Suprapubic skin (tissue), 4 donors: Measurements from ENCODE around the gene PLEKHG3.

Experiments
- CTCF ChIP-seq, 2 donors: fragments of 200-600 bp in 1 of 2; fragments of 450-650 bp in 1 of 2; sonication (generic) in 1 of 2; IDR thresholded peaks; one replicate each; pipeline ENCODE4 v1.5.1; 2016 to 2019; ENCODE audit warnings: antibody characterized with exemption in 2 of 2, mild to moderate bottlenecking in 1 of 2, moderate library complexity in 1 of 2
- EP300 ChIP-seq: sonication (generic); formaldehyde crosslinking; IDR thresholded peaks from one replicate; pipeline ENCODE4 v1.6.1; 2017; ENCODE audit warnings: antibody characterized with exemption
- POLR2A ChIP-seq, 2 donors: fragments of 450-650 bp; IDR thresholded peaks; one replicate each; pipeline ENCODE4 v1.6.1; 2017; ENCODE audit warnings: antibody characterized with exemption in 2 of 2, mild to moderate bottlenecking in 2 of 2, moderate library complexity in 2 of 2
- POLR2AphosphoS5 ChIP-seq, 3 donors: sonication (generic); formaldehyde crosslinking; IDR thresholded peaks; one replicate each; pipeline ENCODE4 v1.6.1; 2017; ENCODE audit warnings: antibody characterized with exemption in 3 of 3

GRCh38 chr14:64718762-64719161, 14.5 kb downstream of the PLEKHG3 start:
- no peak for TF ChIP-seq EP300
- TF ChIP-seq CTCF (IDR thresholded peaks at IDR 0.05) = no peak
- no peak for TF ChIP-seq POLR2AphosphoS5 (IDR thresholded peaks at IDR 0.05)
- no peak for TF ChIP-seq POLR2A (IDR thresholded peaks at IDR 0.05)
